ENCODE measurements around the gene KCTD18.

GRCh38 chr2:200448455-200448854 is 61.4 kb downstream of the KCTD18 start:
- TF ChIP-seq POLR2AphosphoS5 (IDR thresholded peaks at IDR 0.05; ENCODE audit: low read length) (no peak), SREBF2 (IDR thresholded peaks at IDR 0.05; ENCODE audit: low read length) (no peak), TAF1 (IDR thresholded peaks at IDR 0.05; ENCODE audit: borderline replicate concordance, low read depth, low read length) (no peak), WRNIP1 (IDR thresholded peaks at IDR 0.05; ENCODE audit: borderline replicate concordance, low read depth, low read length) (no peak), RUNX3 (IDR thresholded peaks at IDR 0.05; ENCODE audit: low read length) (no peak)
